HCT116 (cell line): ENCODE measurements around the gene SRRM2. TPM values are rescaled to one million over a fixed set of nuclear protein-coding genes. Genes with fewer than 3 reads are reported as not detected.

Source experiments
- ATAC-seq: fragments of 200-7000 bp; cut with Tn5 transposase; 2 replicates; pipeline ENCODE4 v1.9.1; 2020; ENCODE audit warnings: mild to moderate bottlenecking, moderate library complexity
- BruUV-seq: library from RNA; stranded (reverse); fragments of 400-500 nt; replicated peaks from 2 replicates; lab custom pipeline; 2021; lab: Mats Ljungman, UMichigan
- CTCF ChIA-PET: fragments of 300-600 bp; sonication (Branson Sonifier 250); formaldehyde crosslinking; loops from one replicate; lab custom pipeline; 2021; ENCODE audit warnings: antibody characterized with exemption; lab: Charles Lee
- POLR2A ChIA-PET: fragments of 300-600, 350-600 bp; sonication (Branson Sonifier 250); formaldehyde crosslinking; loops from one replicate; lab custom pipeline; 2021; ENCODE audit warnings: antibody characterized with exemption; lab: Charles Lee
- RAD21 ChIA-PET, 2 experiments: fragments of 300-600 bp; sonication (Branson Sonifier 250); formaldehyde crosslinking; loops; one replicate each; lab custom pipeline; 2023; ENCODE audit warnings: low total read pairs in 2 of 2; ENCODE audit not compliant: uncharacterized antibody in 2 of 2, unreplicated experiment in 2 of 2, low non-redundant PET in 1 of 2; lab: Charles Lee
- DNase-seq: peaks from one replicate; pipeline ENCODE4 v3.0.0-alpha.2; 2010; ENCODE audit warnings: low read depth, low spot score
- H2AFZ ChIP-seq: fragments of 200-600 bp; shearing (Covaris generic), sonication (generic); 2 replicates; pipeline ENCODE4 v1.6.1; 2017; ENCODE audit warnings: low read depth, mixed run types, mixed read lengths, antibody characterized with exemption, low read length; ENCODE audit not compliant: poor library complexity, severe bottlenecking
- H3K27ac ChIP-seq: 2 replicates; pipeline ENCODE4 v1.5.1; 2012; ENCODE audit warnings: low read depth, low read length
- H3K27me3 ChIP-seq: fragments of 200-600 bp; sonication (generic); 2 replicates; pipeline ENCODE4 v1.6.1; 2016; ENCODE audit warnings: mixed run types, low read length, mixed read lengths; ENCODE audit not compliant: insufficient read depth
- H3K36me3 ChIP-seq, 2 experiments: fragments of 200-500 bp in 1 of 2; fragments of 200-600 bp in 1 of 2; sonication (Bioruptor generic) in 1 of 2; sonication (generic) in 1 of 2; 2 replicates each; pipeline versions ENCODE4 v1.5.1 to v1.6.1; 2014 to 2016; ENCODE audit warnings: low read length in 2 of 2, inconsistent platforms in 1 of 2, mixed read lengths in 1 of 2, mixed run types in 1 of 2; ENCODE audit not compliant: insufficient read depth in 2 of 2, control insufficient read depth in 1 of 2
- H3K4me1 ChIP-seq, 2 experiments: fragments of 200-600 bp in 1 of 2; sonication (generic) in 1 of 2; 2 replicates each; pipeline versions ENCODE4 v1.5.1 to v1.6.1; 2012 to 2017; ENCODE audit warnings: low read length in 2 of 2, inconsistent platforms in 1 of 2, mild to moderate bottlenecking in 1 of 2, mixed read lengths in 1 of 2, mixed run types in 1 of 2, moderate library complexity in 1 of 2; ENCODE audit not compliant: insufficient read depth in 2 of 2, control insufficient read depth in 1 of 2
- H3K4me2 ChIP-seq: fragments of 200-600 bp; sonication (generic); 2 replicates; pipeline ENCODE4 v1.6.1; 2017; ENCODE audit warnings: mixed run types, low read length, mixed read lengths
- H3K4me3 ChIP-seq, 2 experiments: fragments of 200-600 bp in 1 of 2; sonication (generic) in 1 of 2; replicated peaks in 1 of 2; 2 replicates each; pipeline ENCODE4 v1.5.1; 2011 to 2016; ENCODE audit warnings: low read length in 2 of 2, control low read depth in 1 of 2, low read depth in 1 of 2, mild to moderate bottlenecking in 1 of 2, mixed read lengths in 1 of 2, mixed run types in 1 of 2
- H3K79me2 ChIP-seq: fragments of 200-600 bp; sonication (generic); 2 replicates; pipeline ENCODE4 v1.6.1; 2017; ENCODE audit warnings: mild to moderate bottlenecking, mixed run types, low read length, moderate library complexity, mixed read lengths; ENCODE audit not compliant: insufficient read depth
- H3K9ac ChIP-seq: fragments of 200-600 bp; sonication (generic); 2 replicates; pipeline ENCODE4 v1.6.1; 2016; ENCODE audit warnings: low read length, mixed read lengths
- H3K9me2 ChIP-seq: fragments of 200-600 bp; sonication (generic), shearing (Covaris generic); 2 replicates; pipeline ENCODE4 v1.6.1; 2017; ENCODE audit warnings: mixed run types, mild to moderate bottlenecking, moderate library complexity; ENCODE audit not compliant: insufficient read depth
- H3K9me3 ChIP-seq, 2 experiments: fragments of 200-500 bp in 1 of 2; fragments of 200-600 bp in 1 of 2; sonication (Bioruptor generic) in 1 of 2; sonication (generic) in 1 of 2; 2 replicates each; pipeline ENCODE4 v1.6.1; 2014 to 2017; ENCODE audit warnings: low read length in 2 of 2, mixed read lengths in 2 of 2, inconsistent platforms in 1 of 2, low read depth in 1 of 2, mild to moderate bottlenecking in 1 of 2, mixed run types in 1 of 2, moderate library complexity in 1 of 2; ENCODE audit not compliant: control insufficient read depth in 1 of 2, insufficient read depth in 1 of 2
- H4K20me1 ChIP-seq: fragments of 200-600 bp; sonication (generic), shearing (Covaris generic); 2 replicates; pipeline ENCODE4 v1.6.1; 2017; ENCODE audit warnings: mixed run types, mild to moderate bottlenecking, moderate library complexity; ENCODE audit not compliant: insufficient read depth
- CBX3 ChIP-seq: IDR thresholded peaks from 2 replicates; pipeline ENCODE4 v1.6.1; 2012; ENCODE audit warnings: low read depth
- EZH2 ChIP-seq: fragments of 200-600 bp; sonication (generic); IDR thresholded peaks from 2 replicates; pipeline ENCODE4 v1.6.1; 2017; ENCODE audit warnings: antibody characterized with exemption, mixed run types
- FOSL1 ChIP-seq: IDR thresholded peaks from 2 replicates; pipeline ENCODE4 v1.6.1; 2012; ENCODE audit warnings: low read depth
- JUND ChIP-seq: IDR thresholded peaks from 2 replicates; pipeline ENCODE4 v1.6.1; 2012
- POLR2A ChIP-seq: IDR thresholded peaks from 2 replicates; pipeline ENCODE4 v1.7.0; 2011; ENCODE audit warnings: borderline replicate concordance; ENCODE audit not compliant: insufficient read depth, insufficient read length; ENCODE audit errors: extremely low read depth
- POLR2AphosphoS5 ChIP-seq: IDR thresholded peaks from 2 replicates; pipeline ENCODE4 v1.6.1; 2011; ENCODE audit warnings: mild to moderate bottlenecking, low read depth, low read length, moderate library complexity
- RAD21 ChIP-seq: IDR thresholded peaks from 2 replicates; pipeline ENCODE4 v1.6.1; 2012; ENCODE audit warnings: low read depth, mild to moderate bottlenecking
- SIN3A ChIP-seq: IDR thresholded peaks from 2 replicates; pipeline ENCODE4 v1.6.1; 2012; ENCODE audit warnings: low read depth
- SP1 ChIP-seq: IDR thresholded peaks from 2 replicates; pipeline ENCODE4 v1.6.1; 2012; ENCODE audit warnings: low read depth
- SRF ChIP-seq: IDR thresholded peaks from 2 replicates; pipeline ENCODE4 v1.6.1; 2012; ENCODE audit warnings: low read depth
- TCF7L2 ChIP-seq: IDR thresholded peaks from 2 replicates; pipeline ENCODE4 v1.7.0; 2011; ENCODE audit warnings: borderline replicate concordance, inconsistent platforms; ENCODE audit not compliant: insufficient read depth, insufficient read length; ENCODE audit errors: extremely low read depth
- YY1 ChIP-seq: IDR thresholded peaks from 2 replicates; pipeline ENCODE4 v1.6.1; 2011; ENCODE audit warnings: low read length, low read depth, moderate library complexity, mild to moderate bottlenecking; ENCODE audit not compliant: insufficient replicate concordance; ENCODE audit errors: extremely low read depth
- ZFX ChIP-seq: fragments of 450-650 bp; IDR thresholded peaks from 2 replicates; pipeline ENCODE4 v1.6.1; 2017
- intact Hi-C: fragments of 100-400 bp; cut with micrococcal nuclease; formaldehyde crosslinking; loops from 2 replicates; pipeline ENCODE4 v1.10.0; 2022
- total RNA-seq: library from RNA; stranded (reverse); gene quantifications from one replicate; pipeline ENCODE4 v1.2.1, GENCODE V29; 2021; ENCODE audit not compliant: unreplicated experiment
- TF ChIP-seq, protein P1 (sequence below): IDR thresholded peaks from 2 replicates; pipeline ENCODE4 v1.6.1; 2012
- TF ChIP-seq, protein P2 (sequence below): IDR thresholded peaks from 2 replicates; pipeline ENCODE4 v1.6.1; 2012; ENCODE audit warnings: low read depth
- TF ChIP-seq, protein P3 (sequence below), 3 experiments: fragments of 200-600 bp in 1 of 3; sonication (generic) in 1 of 3; IDR thresholded peaks in 2 of 3; conservative IDR thresholded peaks in 1 of 3; 2 replicates each; pipeline ENCODE4 v1.5.1; 2012 to 2017; ENCODE audit warnings: low read depth in 2 of 3, low read length in 2 of 3, antibody characterized with exemption in 1 of 3, borderline replicate concordance in 1 of 3, control low read depth in 1 of 3, mild to moderate bottlenecking in 1 of 3, mixed read lengths in 1 of 3, mixed run types in 1 of 3, moderate library complexity in 1 of 3; ENCODE audit not compliant: insufficient read depth in 1 of 3
- TF ChIP-seq, protein P4 (sequence below): IDR thresholded peaks from 2 replicates; pipeline ENCODE4 v1.6.1; 2012

Gene SRRM2
- total RNA-seq, 1 experiment from 2014 or later = 541 TPM

DNA sequence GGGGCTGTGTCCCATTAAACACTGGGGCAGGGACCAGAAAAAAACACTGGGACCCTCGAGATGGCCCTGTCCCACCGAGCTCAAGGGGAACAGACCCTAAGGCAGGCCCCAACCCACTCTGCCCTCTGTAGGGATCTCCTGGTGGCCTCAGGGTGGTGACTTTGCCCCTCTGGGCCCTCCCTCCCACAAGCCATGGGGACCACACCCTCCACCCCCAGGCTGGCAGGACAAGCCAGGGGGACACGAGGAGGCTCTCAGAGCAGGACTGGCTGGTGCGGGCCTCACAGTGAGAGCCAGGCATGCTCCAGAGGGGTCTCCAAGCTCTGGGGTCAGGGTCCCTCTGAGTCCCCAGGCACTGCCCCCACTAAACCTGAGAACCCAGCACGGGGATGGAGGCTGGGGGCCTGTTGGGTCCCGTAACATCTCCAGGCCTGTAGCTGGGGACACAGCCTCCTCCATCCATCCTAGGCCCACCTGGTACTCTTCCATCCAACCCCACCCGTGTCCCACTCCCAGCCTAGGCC, 14.5 kb upstream of the SRRM2 start:
- no peak for TF ChIP-seq FOSL1
- TF ChIP-seq, protein P1, sequence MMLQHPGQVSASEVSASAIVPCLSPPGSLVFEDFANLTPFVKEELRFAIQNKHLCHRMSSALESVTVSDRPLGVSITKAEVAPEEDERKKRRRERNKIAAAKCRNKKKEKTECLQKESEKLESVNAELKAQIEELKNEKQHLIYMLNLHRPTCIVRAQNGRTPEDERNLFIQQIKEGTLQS = no peak
- TF ChIP-seq SRF = no peak
- TF ChIP-seq CBX3 = no peak
- TF ChIP-seq ZFX = no peak
- Histone ChIP-seq H3K79me2 (no peaks in the 10 kb centered on the region), H3K4me1 (peaks cover 0 to 14% of the 10 kb centered on the region in 2 experiments; a peak in 3 of 4 replicates), H3K9ac (no peak overlapping the region), H3K4me2 (no peak overlapping the region), H3K36me3 (no peaks in the 10 kb centered on the region), H3K4me3 (no peak overlapping the region), H3K9me2 (no peaks in the 10 kb centered on the region), H3K9me3 (no peaks in the 10 kb centered on the region), H4K20me1 (no peaks in the 10 kb centered on the region), H3K27me3 (no peaks in the 10 kb centered on the region), H3K27ac (no peak overlapping the region), H2AFZ (no peak overlapping the region)
- ChIA-PET POLR2A (no interaction called here), RAD21 (no interaction called here), CTCF (no interaction called here)
- no peak for DNase-seq
- no TSS peak for BruUV-seq
- ATAC-seq = no peak
- intact Hi-C loops = no loop called here

DNA sequence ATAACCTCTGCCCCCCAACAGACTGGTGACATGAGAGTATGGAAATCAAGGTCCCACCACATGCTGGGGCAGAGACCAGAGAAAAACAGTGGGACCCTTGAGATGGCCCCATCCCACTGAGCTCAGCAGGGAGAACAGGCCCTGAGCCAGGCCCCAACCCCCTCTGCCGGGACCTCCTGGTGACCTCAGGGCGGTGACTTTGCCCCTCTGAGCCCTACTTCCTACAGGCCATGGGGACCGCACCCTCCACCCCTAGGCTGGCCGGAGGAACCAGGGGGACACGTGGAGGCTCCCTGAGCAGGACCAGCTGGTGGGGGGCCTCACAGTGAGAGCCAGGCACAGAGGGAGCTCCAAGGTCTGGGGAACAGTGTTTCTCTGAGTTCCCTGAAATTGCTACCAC, 13.8 kb upstream of the SRRM2 start:
- no peak overlapping the region for H3K4me2 ChIP-seq
- no peaks in the 10 kb centered on the region for H3K79me2 ChIP-seq
- no peak for TF ChIP-seq POLR2A
- TF ChIP-seq TCF7L2 = no peak
- no peak for TF ChIP-seq EZH2
- TF ChIP-seq, protein P2, sequence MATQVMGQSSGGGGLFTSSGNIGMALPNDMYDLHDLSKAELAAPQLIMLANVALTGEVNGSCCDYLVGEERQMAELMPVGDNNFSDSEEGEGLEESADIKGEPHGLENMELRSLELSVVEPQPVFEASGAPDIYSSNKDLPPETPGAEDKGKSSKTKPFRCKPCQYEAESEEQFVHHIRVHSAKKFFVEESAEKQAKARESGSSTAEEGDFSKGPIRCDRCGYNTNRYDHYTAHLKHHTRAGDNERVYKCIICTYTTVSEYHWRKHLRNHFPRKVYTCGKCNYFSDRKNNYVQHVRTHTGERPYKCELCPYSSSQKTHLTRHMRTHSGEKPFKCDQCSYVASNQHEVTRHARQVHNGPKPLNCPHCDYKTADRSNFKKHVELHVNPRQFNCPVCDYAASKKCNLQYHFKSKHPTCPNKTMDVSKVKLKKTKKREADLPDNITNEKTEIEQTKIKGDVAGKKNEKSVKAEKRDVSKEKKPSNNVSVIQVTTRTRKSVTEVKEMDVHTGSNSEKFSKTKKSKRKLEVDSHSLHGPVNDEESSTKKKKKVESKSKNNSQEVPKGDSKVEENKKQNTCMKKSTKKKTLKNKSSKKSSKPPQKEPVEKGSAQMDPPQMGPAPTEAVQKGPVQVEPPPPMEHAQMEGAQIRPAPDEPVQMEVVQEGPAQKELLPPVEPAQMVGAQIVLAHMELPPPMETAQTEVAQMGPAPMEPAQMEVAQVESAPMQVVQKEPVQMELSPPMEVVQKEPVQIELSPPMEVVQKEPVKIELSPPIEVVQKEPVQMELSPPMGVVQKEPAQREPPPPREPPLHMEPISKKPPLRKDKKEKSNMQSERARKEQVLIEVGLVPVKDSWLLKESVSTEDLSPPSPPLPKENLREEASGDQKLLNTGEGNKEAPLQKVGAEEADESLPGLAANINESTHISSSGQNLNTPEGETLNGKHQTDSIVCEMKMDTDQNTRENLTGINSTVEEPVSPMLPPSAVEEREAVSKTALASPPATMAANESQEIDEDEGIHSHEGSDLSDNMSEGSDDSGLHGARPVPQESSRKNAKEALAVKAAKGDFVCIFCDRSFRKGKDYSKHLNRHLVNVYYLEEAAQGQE = no peak
- TF ChIP-seq, protein P3, sequence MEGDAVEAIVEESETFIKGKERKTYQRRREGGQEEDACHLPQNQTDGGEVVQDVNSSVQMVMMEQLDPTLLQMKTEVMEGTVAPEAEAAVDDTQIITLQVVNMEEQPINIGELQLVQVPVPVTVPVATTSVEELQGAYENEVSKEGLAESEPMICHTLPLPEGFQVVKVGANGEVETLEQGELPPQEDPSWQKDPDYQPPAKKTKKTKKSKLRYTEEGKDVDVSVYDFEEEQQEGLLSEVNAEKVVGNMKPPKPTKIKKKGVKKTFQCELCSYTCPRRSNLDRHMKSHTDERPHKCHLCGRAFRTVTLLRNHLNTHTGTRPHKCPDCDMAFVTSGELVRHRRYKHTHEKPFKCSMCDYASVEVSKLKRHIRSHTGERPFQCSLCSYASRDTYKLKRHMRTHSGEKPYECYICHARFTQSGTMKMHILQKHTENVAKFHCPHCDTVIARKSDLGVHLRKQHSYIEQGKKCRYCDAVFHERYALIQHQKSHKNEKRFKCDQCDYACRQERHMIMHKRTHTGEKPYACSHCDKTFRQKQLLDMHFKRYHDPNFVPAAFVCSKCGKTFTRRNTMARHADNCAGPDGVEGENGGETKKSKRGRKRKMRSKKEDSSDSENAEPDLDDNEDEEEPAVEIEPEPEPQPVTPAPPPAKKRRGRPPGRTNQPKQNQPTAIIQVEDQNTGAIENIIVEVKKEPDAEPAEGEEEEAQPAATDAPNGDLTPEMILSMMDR (IDR thresholded peaks at IDR 0.05 in 2 of 3, conservative IDR thresholded peaks at IDR 0.05 in 1 of 3; ENCODE audit: borderline replicate concordance in 1 of 3, insufficient read depth in 1 of 3, low read depth in 2 of 3, low read length in 2 of 3) = no peak
- TF ChIP-seq, protein P4, sequence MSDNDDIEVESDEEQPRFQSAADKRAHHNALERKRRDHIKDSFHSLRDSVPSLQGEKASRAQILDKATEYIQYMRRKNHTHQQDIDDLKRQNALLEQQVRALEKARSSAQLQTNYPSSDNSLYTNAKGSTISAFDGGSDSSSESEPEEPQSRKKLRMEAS = no peak
- TF ChIP-seq JUND = no peak
- TF ChIP-seq POLR2AphosphoS5 = no peak
- TF ChIP-seq YY1 = no peak
- no peak for TF ChIP-seq SP1
- TF ChIP-seq RAD21 = no peak
- TF ChIP-seq SIN3A = no peak
- no peak overlapping the region for H3K4me3 ChIP-seq
- RAD21 ChIA-PET = no interaction called here
- CTCF ChIA-PET = no interaction called here
- no TSS peak for BruUV-seq
- no peaks in the 10 kb centered on the region for H3K9me3 ChIP-seq
- H3K27me3 ChIP-seq = no peaks in the 10 kb centered on the region
- no peak overlapping the region for H3K9ac ChIP-seq
- H3K9me2 ChIP-seq = no peaks in the 10 kb centered on the region
- no peak overlapping the region for H2AFZ ChIP-seq
- peaks cover 0 to 14% of the 10 kb centered on the region in 2 experiments; a peak in 3 of 4 replicates for H3K4me1 ChIP-seq
- H3K27ac ChIP-seq = no peak overlapping the region
- DNase-seq (no peak), ATAC-seq (no peak)
- intact Hi-C loops = no loop called here
- no peaks in the 10 kb centered on the region for H4K20me1 ChIP-seq
- H3K36me3 ChIP-seq = no peaks in the 10 kb centered on the region
- POLR2A ChIA-PET = no interaction called here
